HepG2 (cell line): ENCODE data around the gene MYO7A. TPM values are rescaled to one million over a fixed set of nuclear protein-coding genes. Genes with fewer than 3 reads are reported as not detected.

Source experiments
- DRAP1 ChIP-seq: IDR thresholded peaks from 2 replicates; pipeline ENCODE4 v1.6.1; 2016; ENCODE audit warnings: missing genetic modification reagents, missing compliant biosample characterization
- FOXK1 ChIP-seq: sonication (generic); formaldehyde crosslinking; IDR thresholded peaks from 2 replicates; pipeline ENCODE4 v1.4.0; 2020; ENCODE audit warnings: low read depth, missing genetic modification reagents, borderline replicate concordance
- HOXA5 ChIP-seq: sonication (generic); formaldehyde crosslinking; IDR thresholded peaks from 2 replicates; pipeline ENCODE4 v1.4.0; 2020; ENCODE audit warnings: missing genetic modification reagents
- KDM4B ChIP-seq: sonication (generic); formaldehyde crosslinking; IDR thresholded peaks from 2 replicates; pipeline ENCODE4 v1.4.0; 2020; ENCODE audit warnings: missing genetic modification reagents
- KDM6A ChIP-seq: IDR thresholded peaks from 2 replicates; pipeline ENCODE4 v1.6.1; 2016; ENCODE audit warnings: low read depth
- NR2F6 ChIP-seq, 2 experiments: IDR thresholded peaks; 2 replicates each; pipeline ENCODE4 v1.6.1; 2016; ENCODE audit warnings: antibody characterized with exemption in 1 of 2, mild to moderate bottlenecking in 1 of 2
- PCBP1 ChIP-seq: fragments of 200-400 bp; formaldehyde crosslinking; IDR thresholded peaks from 2 replicates; pipeline ENCODE4 v1.6.1; 2017; ENCODE audit warnings: mild to moderate bottlenecking, low read depth, low read length, borderline replicate concordance
- POGK ChIP-seq: sonication (generic); formaldehyde crosslinking; conservative IDR thresholded peaks from 2 replicates; pipeline ENCODE4 v1.8.0; 2022; ENCODE audit warnings: mild to moderate bottlenecking, moderate library complexity, missing genetic modification reagents
- TSC22D2 ChIP-seq: sonication (generic); formaldehyde crosslinking; IDR thresholded peaks from 2 replicates; pipeline ENCODE4 v1.5.1; 2020; ENCODE audit warnings: missing genetic modification reagents, mild to moderate bottlenecking, borderline replicate concordance
- ZBTB1 ChIP-seq: sonication (generic); formaldehyde crosslinking; IDR thresholded peaks from 2 replicates; pipeline ENCODE4 v1.4.0; 2020; ENCODE audit warnings: missing genetic modification reagents, borderline replicate concordance
- ZKSCAN8 ChIP-seq: IDR thresholded peaks from 2 replicates; pipeline ENCODE4 v1.6.1; 2016; ENCODE audit warnings: borderline replicate concordance, missing genetic modification reagents, missing compliant biosample characterization
- ZNF496 ChIP-seq: sonication (generic); formaldehyde crosslinking; IDR thresholded peaks from 2 replicates; pipeline ENCODE4 v1.8.1; 2023; ENCODE audit warnings: mild to moderate bottlenecking, moderate library complexity, missing genetic modification reagents; ENCODE audit not compliant: insufficient replicate concordance
- ZNF598 ChIP-seq: sonication (generic); formaldehyde crosslinking; IDR thresholded peaks from 2 replicates; pipeline ENCODE4 v1.5.1; 2020; ENCODE audit warnings: mild to moderate bottlenecking, missing genetic modification reagents, borderline replicate concordance
- ZNF614 ChIP-seq: IDR thresholded peaks from 2 replicates; pipeline ENCODE4 v1.6.1; 2018; ENCODE audit warnings: missing biosample characterization, missing genetic modification reagents, inconsistent platforms, borderline replicate concordance
- polyA plus RNA-seq, 8 experiments: library from polyadenylated mRNA; depleted of rRNA in 3 of 8; stranded (reverse) in 7 of 8; unstranded in 1 of 8; fragments of >200 nt; fragmentation: Illumina TruSeq in 4 of 8; extraction: Trizol in 4 of 8; gene quantifications; 2 replicates each; pipeline versions ENCODE4 v1.2.1 to v1.2.3, GENCODE V29; 2011 to 2016; ENCODE audit warnings: low read depth in 4 of 8, missing spikeins in 1 of 8, mixed read lengths in 1 of 8; ENCODE audit not compliant: insufficient read depth in 1 of 8
- total RNA-seq, 5 experiments: library from RNA; depleted of rRNA; stranded (reverse); fragments of >200 nt; fragmentation: Illumina TruSeq; extraction: Trizol; gene quantifications; 2 replicates each; pipeline ENCODE4 v1.2.3, GENCODE V29; 2016; ENCODE audit warnings: low read depth in 1 of 5
- TF ChIP-seq, protein P1 (sequence below): sonication (generic); formaldehyde crosslinking; IDR thresholded peaks from 2 replicates; pipeline ENCODE4 v1.4.0; 2020; ENCODE audit warnings: missing genetic modification reagents, borderline replicate concordance
- TF ChIP-seq, protein P2 (sequence below): sonication (generic); formaldehyde crosslinking; conservative IDR thresholded peaks from 2 replicates; pipeline ENCODE4 v1.4.0; 2020; ENCODE audit warnings: missing genetic modification reagents
- TF ChIP-seq, protein P3 (sequence below): sonication (generic); formaldehyde crosslinking; IDR thresholded peaks from 2 replicates; pipeline ENCODE4 v1.5.0; 2020; ENCODE audit warnings: mild to moderate bottlenecking, low read depth, missing genetic modification reagents, borderline replicate concordance
- TF ChIP-seq, protein P4 (sequence below): sonication (generic); formaldehyde crosslinking; IDR thresholded peaks from 2 replicates; pipeline ENCODE4 v1.5.0; 2020; ENCODE audit warnings: missing genetic modification reagents, mild to moderate bottlenecking, borderline replicate concordance

Gene MYO7A
- total and polyA plus RNA-seq, 2 of the 13 experiments (the other 11 are each of a cell fraction or from before 2014, with no cell fraction given), result 7.5 to 10.0 TPM

DNA sequence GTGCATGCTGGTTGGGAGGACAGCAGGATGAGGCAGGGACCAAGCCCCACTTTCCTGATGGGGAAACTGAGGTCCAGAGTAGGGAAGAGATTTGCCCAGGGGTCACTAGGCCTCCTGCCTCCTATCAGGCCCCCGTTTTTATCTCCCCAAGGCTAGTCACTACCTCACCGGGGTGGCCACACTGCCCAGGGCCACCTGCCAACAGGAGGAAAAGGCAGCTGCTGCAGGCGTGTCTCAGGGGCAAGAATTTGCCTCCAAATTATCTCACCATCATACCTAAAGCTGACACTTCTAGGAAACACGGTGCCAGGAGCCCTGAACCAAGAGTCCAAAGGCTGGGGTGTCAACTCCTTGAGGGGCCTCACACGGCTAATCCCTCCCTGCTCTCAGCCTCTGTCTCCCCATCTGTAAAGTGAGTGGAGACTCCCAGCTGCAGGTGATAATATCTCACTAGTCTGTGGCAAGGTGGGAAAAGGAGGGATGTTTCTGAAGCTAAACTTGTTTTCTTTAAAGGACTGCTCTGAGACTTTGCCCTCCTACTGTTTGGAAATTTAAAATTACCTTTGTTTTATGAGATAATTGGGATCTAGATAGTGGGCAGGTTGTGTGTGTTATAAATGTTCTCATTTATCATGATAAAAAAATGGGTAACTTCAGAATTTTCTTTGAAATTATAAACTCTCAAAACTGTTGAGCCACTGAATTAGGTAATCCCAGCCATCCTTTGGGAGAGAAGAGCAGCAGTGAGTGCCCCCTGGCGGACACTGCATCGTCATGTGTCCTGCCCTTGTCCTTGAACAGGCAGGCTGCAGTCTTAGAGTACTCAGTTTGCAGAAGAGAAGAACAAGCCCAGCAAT lies 60.0 kb downstream of the MYO7A start (continued):
- TF ChIP-seq, protein P1, sequence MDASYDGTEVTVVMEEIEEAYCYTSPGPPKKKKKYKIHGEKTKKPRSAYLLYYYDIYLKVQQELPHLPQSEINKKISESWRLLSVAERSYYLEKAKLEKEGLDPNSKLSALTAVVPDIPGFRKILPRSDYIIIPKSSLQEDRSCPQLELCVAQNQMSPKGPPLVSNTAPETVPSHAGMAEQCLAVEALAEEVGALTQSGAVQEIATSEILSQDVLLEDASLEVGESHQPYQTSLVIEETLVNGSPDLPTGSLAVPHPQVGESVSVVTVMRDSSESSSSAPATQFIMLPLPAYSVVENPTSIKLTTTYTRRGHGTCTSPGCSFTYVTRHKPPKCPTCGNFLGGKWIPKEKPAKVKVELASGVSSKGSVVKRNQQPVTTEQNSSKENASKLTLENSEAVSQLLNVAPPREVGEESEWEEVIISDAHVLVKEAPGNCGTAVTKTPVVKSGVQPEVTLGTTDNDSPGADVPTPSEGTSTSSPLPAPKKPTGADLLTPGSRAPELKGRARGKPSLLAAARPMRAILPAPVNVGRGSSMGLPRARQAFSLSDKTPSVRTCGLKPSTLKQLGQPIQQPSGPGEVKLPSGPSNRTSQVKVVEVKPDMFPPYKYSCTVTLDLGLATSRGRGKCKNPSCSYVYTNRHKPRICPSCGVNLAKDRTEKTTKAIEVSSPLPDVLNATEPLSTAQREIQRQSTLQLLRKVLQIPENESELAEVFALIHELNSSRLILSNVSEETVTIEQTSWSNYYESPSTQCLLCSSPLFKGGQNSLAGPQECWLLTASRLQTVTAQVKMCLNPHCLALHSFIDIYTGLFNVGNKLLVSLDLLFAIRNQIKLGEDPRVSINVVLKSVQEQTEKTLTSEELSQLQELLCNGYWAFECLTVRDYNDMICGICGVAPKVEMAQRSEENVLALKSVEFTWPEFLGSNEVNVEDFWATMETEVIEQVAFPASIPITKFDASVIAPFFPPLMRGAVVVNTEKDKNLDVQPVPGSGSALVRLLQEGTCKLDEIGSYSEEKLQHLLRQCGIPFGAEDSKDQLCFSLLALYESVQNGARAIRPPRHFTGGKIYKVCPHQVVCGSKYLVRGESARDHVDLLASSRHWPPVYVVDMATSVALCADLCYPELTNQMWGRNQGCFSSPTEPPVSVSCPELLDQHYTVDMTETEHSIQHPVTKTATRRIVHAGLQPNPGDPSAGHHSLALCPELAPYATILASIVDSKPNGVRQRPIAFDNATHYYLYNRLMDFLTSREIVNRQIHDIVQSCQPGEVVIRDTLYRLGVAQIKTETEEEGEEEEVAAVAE (CRISPR knock-in tag), result no peak
- TF ChIP-seq ZNF614 (no peak), NR2F6 (IDR thresholded peaks at IDR 0.05) (no peak), NR2F6 (CRISPR knock-in tag; IDR thresholded peaks at IDR 0.05) (peak; percentile 37; the same call in 1 of the 2 replicates), KDM6A (CRISPR knock-in tag) (no peak), PCBP1 (no peak), DRAP1 (0 out of 2 replicates have a peak, but pooled peaks have one; percentile 20), ZBTB1 (CRISPR knock-in tag) (no peak), FOXK1 (CRISPR knock-in tag) (no peak), ZKSCAN8 (CRISPR knock-in tag) (no peak), ZNF496 (no peak), HOXA5 (CRISPR knock-in tag) (peak; percentile 55; the same call in 1 of the 2 replicates), ZNF598 (CRISPR knock-in tag) (no peak), KDM4B (CRISPR knock-in tag) (no peak), POGK (no peak), TSC22D2 (CRISPR knock-in tag) (peak; percentile 52; the same call in 1 of the 2 replicates)
- TF ChIP-seq, protein P2, sequence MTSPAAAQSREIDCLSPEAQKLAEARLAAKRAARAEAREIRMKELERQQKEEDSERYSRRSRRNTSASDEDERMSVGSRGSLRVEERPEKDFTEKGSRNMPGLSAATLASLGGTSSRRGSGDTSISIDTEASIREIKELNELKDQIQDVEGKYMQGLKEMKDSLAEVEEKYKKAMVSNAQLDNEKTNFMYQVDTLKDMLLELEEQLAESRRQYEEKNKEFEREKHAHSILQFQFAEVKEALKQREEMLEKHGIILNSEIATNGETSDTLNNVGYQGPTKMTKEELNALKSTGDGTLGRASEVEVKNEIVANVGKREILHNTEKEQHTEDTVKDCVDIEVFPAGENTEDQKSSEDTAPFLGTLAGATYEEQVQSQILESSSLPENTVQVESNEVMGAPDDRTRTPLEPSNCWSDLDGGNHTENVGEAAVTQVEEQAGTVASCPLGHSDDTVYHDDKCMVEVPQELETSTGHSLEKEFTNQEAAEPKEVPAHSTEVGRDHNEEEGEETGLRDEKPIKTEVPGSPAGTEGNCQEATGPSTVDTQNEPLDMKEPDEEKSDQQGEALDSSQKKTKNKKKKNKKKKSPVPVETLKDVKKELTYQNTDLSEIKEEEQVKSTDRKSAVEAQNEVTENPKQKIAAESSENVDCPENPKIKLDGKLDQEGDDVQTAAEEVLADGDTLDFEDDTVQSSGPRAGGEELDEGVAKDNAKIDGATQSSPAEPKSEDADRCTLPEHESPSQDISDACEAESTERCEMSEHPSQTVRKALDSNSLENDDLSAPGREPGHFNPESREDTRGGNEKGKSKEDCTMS (CRISPR knock-in tag), result no peak
- TF ChIP-seq, protein P3, sequence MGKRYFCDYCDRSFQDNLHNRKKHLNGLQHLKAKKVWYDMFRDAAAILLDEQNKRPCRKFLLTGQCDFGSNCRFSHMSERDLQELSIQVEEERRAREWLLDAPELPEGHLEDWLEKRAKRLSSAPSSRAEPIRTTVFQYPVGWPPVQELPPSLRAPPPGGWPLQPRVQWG (CRISPR knock-in tag), result no peak
- TF ChIP-seq, protein P4, sequence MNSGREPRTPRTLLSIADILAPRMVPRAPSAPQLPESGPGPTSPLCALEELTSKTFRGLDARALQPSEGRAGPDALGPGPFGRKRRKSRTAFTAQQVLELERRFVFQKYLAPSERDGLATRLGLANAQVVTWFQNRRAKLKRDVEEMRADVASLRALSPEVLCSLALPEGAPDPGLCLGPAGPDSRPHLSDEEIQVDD, result no peak
